Lung (tissue), 12 donors: ENCODE results near the gene TACR2. TPM values are rescaled to one million over a fixed set of nuclear protein-coding genes. Genes with fewer than 3 reads are reported as not detected.

ENCODE experiments used
- ATAC-seq: fragments of 200-7000 bp; cut with Tn5 transposase; one replicate; pipeline ENCODE4 v1.9.1; 2020; ENCODE audit warnings: moderate number of reproducible peaks; ENCODE audit not compliant: insufficient read depth, low FRiP score
- DNase-seq, 3 donors: peaks; one replicate each; pipeline ENCODE4 v3.0.0-alpha.2; 2013 to 2017
- H3K27ac ChIP-seq, 2 donors: one replicate each; pipeline ENCODE4 v1.5.1; 2013; ENCODE audit warnings: mild to moderate bottlenecking in 2 of 2, moderate library complexity in 2 of 2, control low read depth in 1 of 2, inconsistent platforms in 1 of 2, low read depth in 1 of 2, low read length in 1 of 2
- H3K27me3 ChIP-seq, 3 donors: one replicate each; pipeline ENCODE4 v1.5.1; 2013; ENCODE audit warnings: low read length in 2 of 3; ENCODE audit not compliant: control insufficient read depth in 3 of 3, insufficient read depth in 3 of 3
- H3K36me3 ChIP-seq, 4 donors: one replicate each; pipeline ENCODE4 v1.5.1; 2013; ENCODE audit warnings: low read length in 4 of 4, mild to moderate bottlenecking in 1 of 4, moderate library complexity in 1 of 4; ENCODE audit not compliant: control insufficient read depth in 4 of 4, insufficient read depth in 4 of 4
- H3K4me1 ChIP-seq, 5 donors: one replicate each; pipeline ENCODE4 v1.5.1; 2013; ENCODE audit warnings: low read length in 5 of 5, mild to moderate bottlenecking in 2 of 5, moderate library complexity in 1 of 5; ENCODE audit not compliant: control insufficient read depth in 5 of 5, insufficient read depth in 5 of 5
- H3K4me3 ChIP-seq: one replicate; pipeline ENCODE4 v1.5.1; 2013; ENCODE audit warnings: mild to moderate bottlenecking, control low read depth, moderate library complexity
- H3K9ac ChIP-seq, 2 donors: one replicate each; pipeline ENCODE4 v1.5.1; 2013; ENCODE audit warnings: low read length in 2 of 2, control low read depth in 1 of 2; ENCODE audit not compliant: insufficient read depth in 1 of 2
- H3K9me3 ChIP-seq, 4 donors: one replicate each; pipeline ENCODE4 v1.5.1; 2013; ENCODE audit warnings: low read length in 3 of 4, mild to moderate bottlenecking in 1 of 4, moderate library complexity in 1 of 4; ENCODE audit not compliant: control insufficient read depth in 4 of 4, insufficient read depth in 3 of 4
- CTCF ChIP-seq: IDR thresholded peaks from 2 replicates; pipeline ENCODE4 v1.5.1; 2012; ENCODE audit warnings: mild to moderate bottlenecking; ENCODE audit errors: control extremely low read depth, extremely low read depth
- WGBS, 2 donors: extraction: QIAGEN DNeasy Blood & Tissue Kit; methylation state at CpG; one replicate each; pipeline ENCODE4 v1.1.7; 2013; 5-methylcytosine and 5-hydroxymethylcytosine counted together
- polyA plus RNA-seq, 2 donors: library from polyadenylated mRNA; stranded (reverse); fragments of 200-250 nt; gene quantifications; one replicate each; pipeline ENCODE4 v1.2.1, GENCODE V29; 2013
- total RNA-seq, 2 donors: library from RNA; depleted of rRNA in 1 of 2; stranded (reverse); fragments of >200 nt in 1 of 2; gene quantifications; one replicate each; pipeline ENCODE4 v1.2.1, GENCODE V29; 2014 to 2021
- donor health status: control.
- donor health status: control.
- donor health status: Bipolar disorder and iron deficiency.
- donor health status: healthy.
- donor health status: DM: yes; HTN: yes; CAD: no.

Gene TACR2
- total and polyA plus RNA-seq, 4 donors = 0.28 to 0.83 (median 0.50) TPM

GRCh38 chr10:69421611-69422308 is 5.0 kb upstream of the TACR2 start:
- WGBS, 2 donors = 41 to 43% methylated on average over 13 of the region's 13 CpGs
- DNase-seq (peak; percentile 55 to 83 (median 73)), ATAC-seq (peak; percentile 60)
- Histone ChIP-seq H3K9me3 (no peaks in the 10 kb centered on the region), H3K9ac (no peak overlapping the region), H3K4me3 (no peak overlapping the region), H3K36me3 (no peaks in the 10 kb centered on the region), H3K27ac (peak overlapping the region; percentile 30 to 59), H3K27me3 (no peaks in the 10 kb centered on the region), H3K4me1 (peaks cover 0 to 24% (median 5%) of the 10 kb centered on the region in 5 donors)
- no peak for TF ChIP-seq CTCF

- WGBS, 2 donors = 88% methylated on average over 11 of the region's 11 CpGs
Observed at GRCh38 chr10:69419744-69420126, 3.0 kb upstream of the TACR2 start.

GRCh38 chr10:69419096-69419743 is 2.5 kb upstream of the TACR2 start:
- H3K9ac ChIP-seq = no peak overlapping the region
- H3K27ac ChIP-seq = no peak overlapping the region
- H3K36me3 ChIP-seq = no peaks in the 10 kb centered on the region
- H3K4me3 ChIP-seq = no peak overlapping the region
- TF ChIP-seq CTCF = no peak
- no peaks in the 10 kb centered on the region for H3K27me3 ChIP-seq
- H3K4me1 ChIP-seq = peaks cover 0 to 24% (median 0%) of the 10 kb centered on the region in 5 donors
- 93 to 94% methylated on average over 18 of the region's 18 CpGs for WGBS, 2 donors
- H3K9me3 ChIP-seq = no peaks in the 10 kb centered on the region
- DNase-seq = no peak
- ATAC-seq = no peak

More at GRCh38 chr10:69419744-69420126, 3.0 kb upstream of the TACR2 start:
- Histone ChIP-seq H3K9me3 (no peaks in the 10 kb centered on the region), H3K36me3 (no peaks in the 10 kb centered on the region), H3K4me1 (peaks cover 0 to 24% (median 0%) of the 10 kb centered on the region in 5 donors), H3K9ac (no peak overlapping the region), H3K27ac (no peak overlapping the region), H3K4me3 (no peak overlapping the region), H3K27me3 (no peaks in the 10 kb centered on the region)
- no peak for ATAC-seq
- no peak for DNase-seq
- no peak for TF ChIP-seq CTCF
